ENCODE measurements around the gene SLC17A8. TPM values are rescaled to one million over a fixed set of nuclear protein-coding genes. Genes with fewer than 3 reads are reported as not detected.

Gene SLC17A8
- total and polyA plus RNA-seq, 2 donors (not counting 1 experiment from before 2014, with no cell fraction given) = not detected

GRCh38 chr12:100329800-100330199, 27.1 kb upstream of the SLC17A8 start:
- no peak overlapping the region for H2AFZ ChIP-seq (ENCODE audit: low read length)
- H3K4me3 ChIP-seq (replicated peaks in 1 of 4; ENCODE audit: control extremely low read depth in 1 of 4, insufficient read depth in 1 of 4, low read depth in 3 of 4, low read length in 4 of 4) = no peak overlapping the region
- H3K9me3 ChIP-seq (ENCODE audit: control insufficient read depth, insufficient read depth, low read depth, low read length) = no peaks in the 10 kb centered on the region
- H3K79me2 ChIP-seq (ENCODE audit: control insufficient read depth, insufficient read depth, low read length) = no peaks in the 10 kb centered on the region
- H3K4me2 ChIP-seq (ENCODE audit: extremely low read depth, insufficient read depth, low read length) = no peak overlapping the region
- no peaks in the 10 kb centered on the region for H4K20me1 ChIP-seq (ENCODE audit: control insufficient read depth, extremely low read depth, insufficient read depth, low read length)
- H3K4me1 ChIP-seq (ENCODE audit: control insufficient read depth, extremely low read depth, insufficient read depth, low read length) = no peaks in the 10 kb centered on the region
- DNase-seq (ENCODE audit: low read depth in 2 of 2) = no peak
- H3K9ac ChIP-seq (ENCODE audit: insufficient read depth, low read length) = no peak overlapping the region
- H3K36me3 ChIP-seq (ENCODE audit: control insufficient read depth, insufficient read depth, low read length) = no peaks in the 10 kb centered on the region
- TF ChIP-seq CTCF (conservative IDR thresholded peaks at IDR 0.05 in 1 of 2, IDR thresholded peaks at IDR 0.05 in 1 of 2; ENCODE audit: low read depth in 1 of 2, low read length in 2 of 2) (no peak), EZH2 (IDR thresholded peaks at IDR 0.05; ENCODE audit: low read length, missing control alignments) (no peak)
- no peak overlapping the region for H3K27ac ChIP-seq (ENCODE audit: insufficient read depth, low read length)
- no peaks in the 10 kb centered on the region for H3K27me3 ChIP-seq (ENCODE audit: control insufficient read depth, insufficient read depth, low read length)

- Histone ChIP-seq H3K27me3 (ENCODE audit: control insufficient read depth, insufficient read depth, low read length) (no peaks in the 10 kb centered on the region), H3K79me2 (ENCODE audit: control insufficient read depth, insufficient read depth, low read length) (no peaks in the 10 kb centered on the region), H3K4me3 (replicated peaks in 1 of 4; ENCODE audit: control extremely low read depth in 1 of 4, insufficient read depth in 1 of 4, low read depth in 3 of 4, low read length in 4 of 4) (no peak overlapping the region), H3K4me2 (ENCODE audit: extremely low read depth, insufficient read depth, low read length) (no peak overlapping the region), H3K9me3 (ENCODE audit: control insufficient read depth, insufficient read depth, low read depth, low read length) (no peaks in the 10 kb centered on the region), H3K36me3 (ENCODE audit: control insufficient read depth, insufficient read depth, low read length) (no peaks in the 10 kb centered on the region), H3K4me1 (ENCODE audit: control insufficient read depth, extremely low read depth, insufficient read depth, low read length) (no peaks in the 10 kb centered on the region), H3K9ac (ENCODE audit: insufficient read depth, low read length) (no peak overlapping the region), H2AFZ (ENCODE audit: low read length) (no peak overlapping the region), H4K20me1 (ENCODE audit: control insufficient read depth, extremely low read depth, insufficient read depth, low read length) (no peaks in the 10 kb centered on the region), H3K27ac (ENCODE audit: insufficient read depth, low read length) (no peak overlapping the region)
- TF ChIP-seq EZH2 (IDR thresholded peaks at IDR 0.05; ENCODE audit: low read length, missing control alignments) (no peak), CTCF (conservative IDR thresholded peaks at IDR 0.05 in 1 of 2, IDR thresholded peaks at IDR 0.05 in 1 of 2; ENCODE audit: low read depth in 1 of 2, low read length in 2 of 2) (no peak)
- no peak for DNase-seq (ENCODE audit: low read depth in 2 of 2)
These were observed 25.0 kb upstream of the SLC17A8 start for GRCh38 chr12:100331871-100332270.

GRCh38 chr12:100332852-100333251, 24.0 kb upstream of the SLC17A8 start:
- Histone ChIP-seq H3K4me2 (ENCODE audit: extremely low read depth, insufficient read depth, low read length) (no peak overlapping the region), H3K9me3 (ENCODE audit: control insufficient read depth, insufficient read depth, low read depth, low read length) (no peaks in the 10 kb centered on the region), H4K20me1 (ENCODE audit: control insufficient read depth, extremely low read depth, insufficient read depth, low read length) (no peaks in the 10 kb centered on the region), H2AFZ (ENCODE audit: low read length) (no peak overlapping the region), H3K27ac (ENCODE audit: insufficient read depth, low read length) (no peak overlapping the region), H3K36me3 (ENCODE audit: control insufficient read depth, insufficient read depth, low read length) (peaks cover 2% of the 10 kb centered on the region), H3K4me3 (replicated peaks in 1 of 4; ENCODE audit: control extremely low read depth in 1 of 4, insufficient read depth in 1 of 4, low read depth in 3 of 4, low read length in 4 of 4) (no peak overlapping the region), H3K4me1 (ENCODE audit: control insufficient read depth, extremely low read depth, insufficient read depth, low read length) (no peaks in the 10 kb centered on the region), H3K79me2 (ENCODE audit: control insufficient read depth, insufficient read depth, low read length) (no peaks in the 10 kb centered on the region), H3K27me3 (ENCODE audit: control insufficient read depth, insufficient read depth, low read length) (no peaks in the 10 kb centered on the region), H3K9ac (ENCODE audit: insufficient read depth, low read length) (no peak overlapping the region)
- TF ChIP-seq EZH2 (IDR thresholded peaks at IDR 0.05; ENCODE audit: low read length, missing control alignments) = no peak
- no peak for TF ChIP-seq CTCF (conservative IDR thresholded peaks at IDR 0.05 in 1 of 2, IDR thresholded peaks at IDR 0.05 in 1 of 2; ENCODE audit: low read depth in 1 of 2, low read length in 2 of 2)
- no peak for DNase-seq (ENCODE audit: low read depth in 2 of 2)
